NCI-H345 treated with DMSO at 0.1 percent for 48 hours (cell line): ENCODE measurements around the gene ARPC1A.
"Not testable (repeated sequence)": the region's sequence is repeated elsewhere in the genome, so short reads cannot be mapped to it uniquely, and the experiment has no call there.

Experiments used
- DNase-seq: peaks from one replicate; lab custom pipeline; 2025; ENCODE audit not compliant: unreplicated experiment; lab: John Stamatoyannopoulos, UW

ARPC1A gene

DNA sequence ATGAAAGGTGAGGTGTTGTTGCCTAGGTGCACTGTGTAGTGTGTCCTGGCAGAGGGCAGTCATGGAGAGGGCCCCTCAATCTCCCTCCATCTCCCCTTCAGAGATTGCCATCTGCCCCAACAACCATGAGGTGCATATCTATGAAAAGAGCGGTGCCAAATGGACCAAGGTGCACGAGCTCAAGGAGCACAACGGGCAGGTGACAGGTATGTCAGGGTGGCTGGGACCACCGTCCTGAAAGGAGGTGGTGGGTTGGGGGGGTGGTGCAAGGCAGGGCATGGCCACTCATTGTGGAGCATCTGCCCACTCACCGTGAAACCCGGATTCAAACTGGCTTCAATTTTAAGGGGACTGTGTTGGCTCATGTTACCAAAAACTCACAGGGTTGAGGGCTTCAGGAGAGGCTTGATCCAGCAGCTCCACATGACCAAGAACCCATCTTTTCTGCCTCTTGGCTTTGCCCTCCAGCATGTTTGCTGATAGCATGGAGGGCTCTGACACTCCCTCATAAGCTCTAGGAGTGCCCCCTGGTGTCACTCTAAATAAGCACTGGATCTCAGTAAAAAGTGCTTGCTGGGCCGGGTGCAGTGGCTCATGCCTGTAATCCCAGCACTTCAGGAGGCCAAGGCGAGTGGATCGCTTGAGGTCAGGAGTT is 61.0 kb downstream of the ARPC1A start:
- no peak for DNase-seq

- not testable (repeated sequence) for DNase-seq
Observed at GRCh38 chr7:99387239-99387635, 61.5 kb downstream of the ARPC1A start.

DNA sequence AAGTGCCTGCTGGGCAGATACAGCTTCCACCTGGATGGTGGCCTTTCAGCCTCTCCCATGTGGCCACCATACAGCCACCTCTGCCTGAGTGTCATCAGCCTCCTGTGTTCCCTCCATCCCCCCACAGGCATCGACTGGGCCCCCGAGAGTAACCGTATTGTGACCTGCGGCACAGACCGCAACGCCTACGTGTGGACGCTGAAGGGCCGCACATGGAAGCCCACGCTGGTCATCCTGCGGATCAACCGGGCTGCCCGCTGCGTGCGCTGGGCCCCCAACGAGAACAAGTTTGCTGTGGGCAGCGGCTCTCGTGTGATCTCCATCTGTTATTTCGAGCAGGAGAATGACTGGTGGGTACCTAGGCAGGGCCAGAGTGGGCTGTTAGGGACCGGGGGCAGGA is 62.2 kb downstream of the ARPC1A start:
- no peak for DNase-seq

- no peak for DNase-seq
Observed at GRCh38 chr7:99389772-99390171, 64.1 kb downstream of the ARPC1A start.

- no peak for DNase-seq
Observed at GRCh38 chr7:99390941-99391602, 65.4 kb downstream of the ARPC1A start.

DNA sequence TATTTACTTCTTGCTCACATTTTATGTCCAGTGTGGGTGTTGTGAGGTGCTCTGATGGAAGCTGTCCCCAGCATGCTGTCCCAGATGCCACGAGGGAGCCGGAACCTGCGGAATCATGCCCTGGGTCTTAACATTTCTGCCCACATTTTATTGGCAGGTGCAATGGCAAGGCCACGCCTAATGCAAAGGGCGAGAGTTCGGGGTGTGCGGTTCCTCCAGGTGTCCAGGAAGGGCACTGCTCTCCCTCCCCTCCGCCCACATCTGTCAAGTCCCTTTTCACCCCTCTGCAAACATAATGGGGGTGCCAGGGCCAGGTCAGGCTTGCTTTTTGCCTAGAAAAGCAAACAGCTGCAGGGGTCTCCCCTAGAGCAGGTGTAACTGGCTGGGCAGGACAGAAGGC is 66.3 kb downstream of the ARPC1A start:
- DNase-seq: no peak

- peak; percentile 30 for DNase-seq
Observed at GRCh38 chr7:99392659-99393354, 67.1 kb downstream of the ARPC1A start.

- no peak for DNase-seq
Observed at GRCh38 chr7:99393355-99394187, 67.9 kb downstream of the ARPC1A start.

GRCh38 chr7:99394188-99394502 is 68.4 kb downstream of the ARPC1A start:
- DNase-seq: no peak

DNA sequence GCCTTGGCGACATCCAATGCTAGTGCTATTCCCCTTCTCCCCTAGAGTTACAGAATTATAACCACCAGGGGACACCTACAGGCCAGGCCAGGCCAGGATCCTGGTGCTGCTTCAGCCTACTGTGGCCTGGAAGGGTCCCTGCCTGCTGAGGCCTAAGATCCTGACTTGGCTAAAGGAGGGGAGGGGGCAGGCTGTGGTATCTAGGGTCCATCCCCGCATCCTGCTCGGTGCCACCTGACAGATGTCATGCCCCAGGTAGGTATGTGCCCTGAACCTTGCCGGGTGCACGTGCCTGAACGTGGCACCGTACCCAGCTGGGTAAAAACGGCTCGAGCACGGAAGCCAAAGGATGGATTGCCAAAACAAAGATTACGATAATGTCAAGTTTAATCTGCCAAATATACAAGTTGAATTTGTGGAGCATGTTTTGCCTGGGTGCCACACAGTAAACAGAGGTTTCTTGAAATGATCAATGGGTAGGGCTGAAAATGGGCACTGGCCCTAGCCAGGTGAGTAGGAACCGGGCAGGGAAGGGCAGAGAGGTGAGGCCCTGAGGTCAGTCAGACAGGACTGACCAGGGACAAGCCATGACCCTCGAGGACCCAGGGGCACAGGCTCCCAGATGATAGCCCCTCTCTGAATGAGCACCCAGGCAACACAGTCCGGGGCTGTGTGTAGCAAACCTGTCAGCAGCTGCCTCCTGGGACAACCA is 70.1 kb downstream of the ARPC1A start:
- no peak for DNase-seq

GRCh38 chr7:99396418-99397296 is 71.0 kb downstream of the ARPC1A start:
- no peak for DNase-seq

DNA sequence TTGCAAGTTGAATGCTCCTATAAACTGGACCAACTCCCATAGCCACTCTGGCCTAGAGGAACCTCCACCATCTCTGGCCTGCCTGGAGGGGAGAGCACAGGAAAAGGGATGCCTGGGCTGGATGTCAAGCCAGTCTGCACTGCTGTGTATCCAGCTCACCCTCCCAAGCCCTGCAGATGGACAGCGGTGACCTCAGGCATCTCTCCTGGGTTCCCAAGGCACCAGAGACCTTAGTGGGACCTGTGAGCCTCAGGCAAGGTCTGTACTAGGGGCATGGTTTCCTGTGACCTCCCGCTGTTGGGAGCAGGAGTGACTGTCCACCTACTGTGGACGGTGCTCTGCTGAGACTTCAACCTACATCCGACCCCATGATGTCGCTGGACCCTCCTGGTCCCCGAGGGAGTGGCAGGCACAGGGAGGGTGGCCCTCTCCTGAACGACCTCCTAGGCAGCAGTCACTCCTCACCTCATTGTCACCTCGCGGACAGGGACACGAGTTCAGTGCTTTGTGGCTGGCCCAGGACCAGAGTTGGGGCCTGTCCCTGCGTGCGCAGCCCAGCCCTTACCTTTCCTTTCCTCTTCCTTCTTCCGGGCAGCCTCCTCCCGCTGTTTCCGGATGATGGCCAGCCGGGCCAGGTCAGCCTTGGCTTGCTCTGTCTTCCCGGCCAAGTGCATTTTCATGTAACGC is 71.7 kb downstream of the ARPC1A start:
- DNase-seq: no peak

DNA sequence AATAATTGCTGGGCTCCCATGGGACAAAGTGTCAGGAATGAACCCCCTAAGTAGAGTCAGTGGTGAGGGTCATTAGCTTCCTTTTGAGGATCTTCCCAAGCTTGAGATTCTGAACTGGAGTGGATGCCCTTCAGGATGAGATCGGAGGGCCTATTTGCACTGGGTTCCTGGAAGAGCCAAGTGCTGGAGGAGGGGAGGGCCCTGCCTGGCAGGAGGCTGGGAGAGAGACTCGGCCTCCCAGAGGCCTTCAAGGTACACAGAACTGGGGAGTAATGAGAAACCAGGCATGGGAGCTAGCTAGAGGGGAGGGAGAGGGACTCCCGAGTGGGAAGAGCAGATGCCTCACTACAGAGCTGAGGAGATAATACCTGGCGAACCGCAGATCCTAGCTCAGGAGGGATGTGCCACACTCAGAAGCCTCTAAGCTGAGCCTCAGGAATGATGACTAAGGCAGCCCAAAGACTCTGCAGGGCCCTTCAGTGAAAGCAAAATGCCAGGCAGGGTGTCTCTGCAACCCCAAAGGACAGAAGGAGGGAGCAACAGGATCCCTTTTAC is 73.3 kb downstream of the ARPC1A start:
- no peak for DNase-seq

GRCh38 chr7:99399597-99399996 is 73.9 kb downstream of the ARPC1A start:
- DNase-seq: no peak

DNA sequence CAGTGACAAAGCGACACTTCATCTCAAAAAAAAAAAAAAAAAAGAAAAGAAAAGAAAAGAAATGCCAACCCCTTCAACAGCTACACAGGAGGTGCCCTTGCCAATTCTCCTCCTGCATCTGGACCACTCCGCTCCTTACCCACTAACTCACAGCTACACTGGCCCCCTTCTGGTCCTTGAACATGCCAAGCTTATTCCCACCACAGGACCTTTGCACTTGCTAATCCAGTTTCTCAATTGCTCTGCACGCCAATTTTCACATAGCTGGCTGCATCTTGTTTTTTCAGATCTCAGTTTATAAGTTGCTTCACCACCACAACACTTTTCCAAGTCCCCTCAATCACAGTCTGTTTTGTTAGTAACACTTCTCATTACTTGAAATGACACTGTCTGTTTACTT is 77.2 kb downstream of the ARPC1A start:
- DNase-seq: no peak

- no peak for DNase-seq
Observed at GRCh38 chr7:99403764-99404163, 78.1 kb downstream of the ARPC1A start.

GRCh38 chr7:99404235-99404976 is 78.7 kb downstream of the ARPC1A start:
- DNase-seq: no peak

GRCh38 chr7:99404977-99405320 is 79.3 kb downstream of the ARPC1A start:
- no peak for DNase-seq

GRCh38 chr7:99406557-99406956 is 80.9 kb downstream of the ARPC1A start:
- DNase-seq: no peak
